Measurements from ENCODE around the gene PCTP. TPM values are rescaled to one million over a fixed set of nuclear protein-coding genes. Genes with fewer than 3 reads are reported as not detected.

The PCTP gene
- total and polyA plus RNA-seq, 9 of the 15 experiments (the other 6 are each of a cell fraction or from before 2014, with no cell fraction given): 10.9 to 62.3 (median 41.2) TPM

- TF ChIP-seq CTBP1 (IDR thresholded peaks at IDR 0.05; ENCODE audit: borderline replicate concordance) (no peak), IRF2 (CRISPR knock-in tag; IDR thresholded peaks at IDR 0.05) (no peak), FOXM1 (IDR thresholded peaks at IDR 0.05; ENCODE audit: low read depth) (peak; percentile 95), FOXM1 (CRISPR knock-in tag; IDR thresholded peaks at IDR 0.05; ENCODE audit: low read depth) (no peak), NFATC3 (IDR thresholded peaks at IDR 0.05) (no peak), PHTF2 (CRISPR knock-in tag; IDR thresholded peaks at IDR 0.05) (no peak), EWSR1 (IDR thresholded peaks at IDR 0.05; ENCODE audit: borderline replicate concordance, low read depth, partially characterized antibody) (no peak), TRIM25 (IDR thresholded peaks at IDR 0.05; ENCODE audit: borderline replicate concordance) (no peak), ATF7 (IDR thresholded peaks at IDR 0.05) (peak; percentile 64; the same call in 1 of the 2 replicates), JUNB (CRISPR knock-in tag; conservative IDR thresholded peaks at IDR 0.05) (peak; percentile 49; the same call in 1 of the 2 replicates), CCNT2 (IDR thresholded peaks at IDR 0.05; ENCODE audit: borderline replicate concordance, extremely low read depth, insufficient read length, low read depth, low read length) (peak; percentile 75), CREM (IDR thresholded peaks at IDR 0.05; ENCODE audit: low read depth) (no peak; the same call in 1 of the 2 replicates), IFI16 (CRISPR knock-in tag; IDR thresholded peaks at IDR 0.05) (no peak), JUND (IDR thresholded peaks at IDR 0.05; ENCODE audit: borderline replicate concordance, low read depth, low read length) (peak; percentile 93), JUND (tag; IDR thresholded peaks at IDR 0.05; ENCODE audit: borderline replicate concordance, low read depth, low read length) (peak; percentile 90; the same call in 2 of the 3 replicates), FOS (IDR thresholded peaks at IDR 0.05; ENCODE audit: extremely low read depth, insufficient read length) (peak; percentile 23), RUNX1 (IDR thresholded peaks at IDR 0.05; ENCODE audit: low read depth) (no peak), NONO (IDR thresholded peaks at IDR 0.05; ENCODE audit: low read depth in 2 of 2, low read length in 1 of 2) (no peak), ZNF134 (CRISPR knock-in tag; conservative IDR thresholded peaks at IDR 0.05) (no peak), LCOR (CRISPR knock-in tag; IDR thresholded peaks at IDR 0.05) (no peak), RBM25 (IDR thresholded peaks at IDR 0.05; ENCODE audit: low read depth, low read length, severe bottlenecking) (no peak), PYGO2 (tag; IDR thresholded peaks at IDR 0.05) (0 out of 2 replicates have a peak, but pooled peaks have one; percentile 62), RAD21 (CRISPR knock-in tag; conservative IDR thresholded peaks at IDR 0.05 in 1 of 2, IDR thresholded peaks at IDR 0.05 in 1 of 2) (no peak), BCOR (IDR thresholded peaks at IDR 0.05) (peak; percentile 44; the same call in 1 of the 2 replicates), GABPB2 (CRISPR knock-in tag; conservative IDR thresholded peaks at IDR 0.05) (no peak), SREBF1 (IDR thresholded peaks at IDR 0.05; ENCODE audit: borderline replicate concordance, low read depth, low read length) (no peak), KDM5B (IDR thresholded peaks at IDR 0.05; ENCODE audit: insufficient replicate concordance, low read depth, low read length) (no peak), NBN (IDR thresholded peaks at IDR 0.05; ENCODE audit: low read depth) (peak; percentile 77; the same call in 1 of the 2 replicates)
These were observed 65.9 kb downstream of the PCTP start (continued) for GRCh38 chr17:55816532-55817396.
